GM21367 (cell line): ENCODE data around the gene CARM1.
"Not testable (repeated sequence)": the region's sequence is repeated elsewhere in the genome, so short reads cannot be mapped to it uniquely, and the experiment has no call there.

ENCODE experiments used
- ATAC-seq: cut with Tn5 transposase; IDR thresholded peaks from one replicate; pipeline ENCODE4 v1.9.1; 2021; ENCODE audit not compliant: unreplicated experiment

The CARM1 gene

DNA sequence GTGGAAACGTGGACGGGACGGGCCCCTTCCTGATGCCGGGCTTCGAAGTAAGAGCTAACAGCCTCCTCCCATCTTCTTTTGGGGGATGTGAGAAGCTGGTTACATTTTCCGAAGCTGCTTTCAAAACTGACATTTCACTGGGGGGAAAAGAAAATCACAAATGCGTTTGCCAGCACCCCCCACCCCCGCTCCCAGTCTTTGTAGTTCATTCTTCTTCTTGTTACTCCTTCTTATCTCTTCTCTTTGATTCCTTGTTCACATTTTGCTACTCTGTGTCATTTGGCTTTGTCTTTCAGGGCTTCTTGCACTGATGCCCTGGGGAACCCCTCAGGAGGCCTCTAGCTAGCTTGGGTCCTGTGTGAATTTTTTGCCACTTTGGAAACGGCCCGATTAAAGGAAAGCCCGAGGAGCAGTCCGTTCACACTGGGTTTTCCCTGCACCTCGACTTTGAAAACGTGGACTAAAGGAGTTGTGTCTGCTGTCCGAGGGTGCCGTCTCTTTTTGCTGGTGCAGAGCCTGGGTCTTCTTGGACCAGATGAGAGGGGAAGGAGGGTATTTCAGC lies 1.3 kb downstream of the CARM1 start:
- no peak for ATAC-seq

DNA sequence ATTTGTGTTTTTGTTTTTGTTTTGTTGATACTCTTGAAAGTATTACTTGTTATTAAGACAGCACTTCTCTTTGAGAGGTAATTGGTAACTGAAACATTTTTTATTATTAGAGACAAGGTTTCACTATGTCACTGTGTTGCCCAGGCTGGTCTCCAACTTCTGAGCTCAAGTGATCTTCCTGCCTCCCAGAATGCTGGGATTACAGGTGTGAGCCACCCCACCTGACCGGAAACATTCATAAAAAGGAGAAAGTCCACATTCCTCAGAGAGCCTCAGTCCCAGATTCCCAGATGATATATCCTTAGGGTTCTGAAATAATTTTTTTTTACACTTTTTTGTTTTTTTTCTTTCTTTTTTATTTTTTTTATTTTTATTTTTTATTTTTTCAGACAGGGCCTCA lies 2.7 kb downstream of the CARM1 start:
- ATAC-seq = no peak

DNA sequence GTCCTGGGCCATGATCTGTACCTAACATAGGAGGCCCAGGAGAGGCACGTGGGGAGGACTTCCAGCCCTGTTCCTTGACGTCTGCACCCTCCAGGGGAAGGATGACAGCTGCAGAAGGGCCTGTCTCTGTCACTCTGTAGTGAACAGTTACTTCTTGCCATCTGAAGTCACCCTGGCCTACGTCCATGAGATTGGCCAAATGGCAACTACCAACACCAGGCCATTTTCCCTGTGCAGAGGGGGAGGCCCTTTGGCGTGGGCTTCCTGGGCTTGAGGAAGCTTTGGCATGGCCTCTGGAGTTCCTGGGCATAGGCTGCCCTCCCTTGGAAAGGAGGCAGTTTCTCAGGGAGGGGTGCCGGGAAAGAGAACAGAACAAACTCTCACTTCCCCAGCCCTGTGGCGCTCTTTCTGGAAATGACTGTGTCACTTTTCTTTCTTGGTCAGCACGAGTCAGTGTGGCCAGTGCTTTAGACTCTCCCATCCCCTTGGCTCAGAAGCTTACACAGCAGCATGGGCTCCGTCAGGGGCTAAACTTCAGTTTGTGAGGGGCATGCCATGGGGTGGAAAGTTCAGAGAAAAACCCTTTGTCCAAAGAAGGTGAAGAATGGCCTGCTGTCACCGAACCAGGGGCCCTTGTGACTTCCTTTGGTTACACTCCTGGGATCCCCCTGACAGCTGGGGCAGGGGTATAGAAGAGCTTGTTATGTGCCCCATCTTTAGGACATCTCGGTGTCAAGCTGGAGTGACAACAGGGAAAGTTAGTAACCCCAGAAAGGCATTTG lies 5.3 kb downstream of the CARM1 start:
- ATAC-seq = no peak

GRCh38 chr19:10877608-10878007 lies 6.3 kb downstream of the CARM1 start:
- not testable (repeated sequence) for ATAC-seq

DNA sequence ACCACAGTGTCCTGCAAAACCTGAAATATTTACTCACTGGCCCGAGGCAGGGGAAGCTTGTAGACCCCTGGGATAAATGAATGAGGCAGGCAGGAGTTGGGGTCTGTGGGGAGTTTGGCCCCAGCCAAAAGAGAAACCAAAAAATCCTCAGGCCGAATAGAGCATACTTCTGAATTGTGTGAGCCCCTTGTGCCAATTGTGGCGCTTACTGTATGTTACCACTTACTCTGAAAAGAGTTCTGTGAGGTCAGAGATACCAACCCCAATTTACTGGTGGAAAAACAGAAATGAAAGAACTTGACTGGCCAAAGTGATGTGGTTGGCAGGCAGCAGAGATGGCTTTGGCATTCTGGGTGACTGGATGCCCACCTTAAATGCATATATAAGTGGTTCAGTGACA lies 6.9 kb downstream of the CARM1 start:
- ATAC-seq = no peak

DNA sequence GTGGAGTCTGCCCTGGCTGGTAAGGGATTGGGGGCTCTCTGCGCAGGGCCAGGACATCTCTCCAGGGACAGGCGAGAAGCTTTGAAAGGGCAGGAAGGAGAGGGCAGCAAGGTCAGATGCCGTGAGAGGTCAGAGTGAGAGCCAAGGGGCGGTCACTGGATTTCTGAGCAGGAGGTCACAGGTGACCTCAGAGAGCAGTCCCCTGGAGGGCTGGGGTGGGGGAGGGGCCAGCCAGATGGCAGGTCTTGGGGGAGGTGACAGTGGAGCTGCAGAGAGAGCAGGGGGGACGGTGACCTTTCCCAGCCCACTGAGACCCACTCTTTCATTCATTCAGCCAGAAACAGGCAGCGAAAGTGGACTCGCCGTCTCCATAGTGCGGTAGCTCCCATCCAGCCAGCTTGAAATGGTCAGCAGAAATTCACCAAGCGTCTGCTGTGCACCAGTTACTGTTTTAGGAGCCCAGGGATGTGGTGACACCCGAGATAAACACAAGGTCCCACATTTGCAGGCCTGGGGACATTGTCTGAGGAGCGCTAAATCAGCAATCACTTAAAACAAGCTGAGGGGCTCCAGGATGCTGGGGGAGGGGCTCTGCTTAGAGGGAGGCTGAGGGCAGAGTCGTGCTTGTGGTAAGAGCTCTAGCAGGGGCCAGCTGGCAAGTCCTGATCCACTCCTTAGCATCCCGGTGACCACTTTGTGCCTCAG lies 10.2 kb downstream of the CARM1 start:
- no peak for ATAC-seq

DNA sequence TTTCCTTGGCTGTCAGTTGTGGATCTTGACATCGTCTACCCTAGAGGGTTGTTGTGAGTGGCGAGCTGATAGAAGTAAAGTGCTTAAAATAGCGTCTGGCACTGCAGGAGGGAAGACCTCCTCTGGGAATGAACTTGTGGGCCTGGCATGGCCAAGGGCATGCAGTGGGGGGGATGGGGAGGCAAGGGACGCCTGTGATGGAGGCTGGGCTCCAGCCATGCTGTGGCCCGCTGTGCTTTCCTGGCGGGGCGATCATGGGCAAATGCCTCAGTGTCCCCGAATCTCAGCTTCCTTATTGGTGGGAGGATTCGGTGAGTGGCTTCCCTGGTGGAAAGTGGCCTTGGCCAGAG lies 10.7 kb downstream of the CARM1 start:
- no peak for ATAC-seq

DNA sequence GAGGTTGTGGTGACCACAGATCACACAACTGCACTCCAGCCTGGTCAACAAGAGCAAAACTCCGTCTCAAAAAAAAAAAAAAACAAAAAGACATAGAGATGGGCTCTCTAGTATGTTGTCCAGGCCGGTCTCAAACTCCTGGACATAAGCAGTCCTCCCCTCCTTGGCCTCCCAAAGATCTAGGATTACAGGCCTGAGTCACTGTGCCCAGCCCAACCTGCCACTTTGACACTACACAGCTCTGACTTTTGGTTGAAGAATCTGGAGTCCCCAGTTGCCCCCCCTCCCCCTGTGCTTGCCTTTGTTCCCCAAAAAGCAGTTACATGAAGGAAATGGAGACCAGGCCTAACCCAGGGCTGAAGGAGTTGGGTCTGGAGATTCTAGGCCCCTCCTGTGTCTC lies 12.9 kb downstream of the CARM1 start:
- no peak for ATAC-seq

GRCh38 chr19:10885201-10886169 lies 14.1 kb downstream of the CARM1 start:
- no peak for ATAC-seq

DNA sequence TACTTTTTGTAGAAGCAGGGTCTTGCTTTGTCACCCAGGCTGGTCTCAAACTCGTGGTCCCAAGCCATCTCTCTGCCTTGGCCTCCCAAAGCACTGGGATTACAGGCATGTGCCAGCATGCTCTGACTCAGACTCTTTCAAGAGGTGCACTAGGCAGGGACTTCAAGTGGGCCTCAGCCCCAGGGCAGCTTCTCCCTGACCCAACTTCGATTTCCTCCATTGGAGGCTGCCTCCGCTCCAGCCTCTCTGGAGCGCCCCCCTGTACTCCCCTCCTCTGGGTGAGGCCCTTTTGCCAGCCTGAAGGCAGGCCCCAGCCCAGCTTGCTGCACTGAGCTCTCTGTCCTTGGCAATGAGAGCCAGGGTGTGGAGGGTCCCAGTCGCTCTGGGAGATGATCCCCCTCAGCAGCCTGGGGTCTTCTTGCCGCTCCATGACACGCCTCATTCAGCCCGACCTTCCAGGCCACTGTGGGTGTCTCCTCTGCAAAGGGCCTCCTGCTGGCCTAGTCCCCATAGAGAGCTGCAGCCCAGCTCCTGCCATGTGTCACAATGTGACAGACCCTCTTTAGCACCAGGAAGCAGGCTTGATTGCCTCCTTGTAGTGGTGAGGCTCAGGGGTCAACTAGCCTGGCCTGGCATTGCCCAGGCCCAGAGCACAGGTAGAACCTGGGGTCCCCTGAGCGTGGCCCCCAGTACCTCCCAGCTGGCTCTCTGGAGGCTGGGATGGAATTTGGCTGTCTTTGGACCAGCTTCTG lies 16.4 kb downstream of the CARM1 start:
- ATAC-seq = no peak

DNA sequence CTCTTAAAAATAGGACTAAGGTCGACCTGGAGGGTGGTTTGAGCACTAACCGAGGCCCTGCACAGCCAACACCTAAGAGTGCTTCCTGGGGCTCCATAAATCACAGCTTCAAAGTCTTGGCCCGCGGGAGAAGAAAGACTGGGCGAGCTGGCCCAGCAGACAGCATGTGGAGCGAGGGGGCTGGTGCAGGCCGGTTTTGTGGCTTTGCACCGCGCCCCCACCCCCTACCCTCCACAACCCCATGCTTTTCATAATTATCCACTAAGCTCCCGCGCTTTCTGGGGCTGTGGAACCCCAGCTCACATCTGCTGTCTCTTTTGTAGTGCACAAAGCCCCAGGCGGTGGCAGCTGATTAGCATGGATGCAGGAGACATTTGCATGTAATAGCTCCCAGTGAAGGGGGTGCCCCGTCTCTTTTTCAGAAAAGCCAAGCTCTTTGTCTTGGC lies 17.1 kb downstream of the CARM1 start:
- ATAC-seq = no peak

DNA sequence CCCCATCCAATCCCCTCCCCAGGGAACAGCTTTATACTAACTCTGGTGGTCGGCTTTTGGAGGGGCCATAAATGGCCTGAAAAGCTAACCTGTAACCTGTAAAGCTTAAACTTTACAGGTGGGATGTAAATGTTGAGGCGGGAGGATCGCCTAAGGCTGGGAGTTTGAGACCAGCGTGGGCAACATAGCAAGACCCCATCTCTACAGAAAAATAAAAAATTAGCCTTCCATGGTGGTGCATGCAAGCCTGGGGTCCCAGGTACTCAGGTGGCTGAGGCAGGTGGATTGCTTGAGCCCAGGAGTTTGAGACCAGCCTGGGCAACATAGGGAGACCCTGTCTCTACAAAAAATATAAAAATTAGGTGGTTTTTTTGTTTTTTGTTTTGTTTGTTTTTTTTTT lies 18.5 kb downstream of the CARM1 start:
- no peak for ATAC-seq

GRCh38 chr19:10891405-10892086 lies 20.2 kb downstream of the CARM1 start:
- ATAC-seq = no peak

- no peak for ATAC-seq
These were observed 20.9 kb downstream of the CARM1 start for GRCh38 chr19:10892256-10892655.

- ATAC-seq = no peak
These were observed 23.5 kb downstream of the CARM1 start for GRCh38 chr19:10894911-10895213.

DNA sequence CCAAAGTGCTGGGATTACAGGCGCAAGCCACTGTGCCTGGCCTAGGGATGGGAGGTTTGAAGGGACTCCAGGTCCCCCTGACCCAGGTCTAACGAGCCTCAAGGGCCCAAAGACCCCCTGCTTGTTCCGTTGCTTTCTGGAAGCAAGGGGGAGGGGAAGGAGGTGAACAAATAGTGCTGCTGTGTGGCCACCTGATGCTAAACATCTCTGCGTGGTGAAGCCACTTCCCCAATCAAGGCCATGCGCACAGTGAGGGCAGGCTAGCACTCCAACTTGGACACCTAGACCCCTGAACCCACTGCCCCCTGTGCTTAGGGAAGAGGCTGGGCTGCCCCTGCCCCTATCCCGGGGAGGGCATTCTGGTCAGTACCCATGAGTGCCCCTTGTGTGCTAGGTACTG lies 24.0 kb downstream of the CARM1 start:
- no peak for ATAC-seq

- ATAC-seq = no peak
These were observed 24.6 kb downstream of the CARM1 start for GRCh38 chr19:10895920-10896319.

DNA sequence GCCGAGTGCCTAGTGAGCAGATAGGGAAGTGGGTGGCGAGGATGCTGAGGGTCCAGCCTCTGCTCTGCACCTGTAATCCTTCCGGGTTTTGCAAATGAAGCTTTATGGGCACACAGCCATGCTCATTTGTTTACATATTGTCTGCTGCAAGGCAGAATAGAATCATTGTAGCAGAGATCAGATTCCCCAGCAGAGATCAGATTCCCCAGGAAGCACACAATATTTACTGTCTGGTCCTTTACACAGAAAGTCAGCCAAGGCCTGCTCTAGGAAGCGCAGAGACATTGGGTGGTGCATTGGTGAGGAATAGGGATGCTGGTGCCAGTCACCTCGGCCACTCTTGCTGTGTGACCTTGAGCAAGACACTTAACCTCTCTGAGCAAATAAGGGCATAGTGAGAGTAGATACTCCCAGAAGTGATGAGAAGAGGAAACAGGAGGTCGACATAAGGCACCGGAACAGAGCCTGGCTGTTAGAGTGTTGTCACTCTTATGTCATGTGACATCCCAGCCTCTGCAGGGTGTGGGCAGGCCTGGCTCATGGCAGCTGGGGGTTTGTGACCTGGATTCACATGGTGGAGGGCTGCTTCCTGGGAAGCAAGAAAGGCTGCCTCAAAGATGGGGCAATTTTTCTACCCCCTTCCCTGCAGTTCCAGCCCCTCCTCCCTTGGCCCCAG lies 25.6 kb downstream of the CARM1 start:
- ATAC-seq = no peak

- ATAC-seq = no peak
These were observed 27.3 kb downstream of the CARM1 start for GRCh38 chr19:10898633-10899032.
